Measurements from ENCODE around the gene UQCR10. TPM values are rescaled to one million over a fixed set of nuclear protein-coding genes. Genes with fewer than 3 reads are reported as not detected.

The UQCR10 gene
- total and polyA plus RNA-seq, 9 of the 15 experiments (the other 6 are each of a cell fraction or from before 2014, with no cell fraction given) = 128 to 903 (median 163) TPM

- no peaks in the 10 kb centered on the region for H3K9me1 ChIP-seq (ENCODE audit: control insufficient read depth, insufficient read depth, low read length)
- peaks cover 20 to 27% of the 10 kb centered on the region in 2 experiments for H3K4me1 ChIP-seq (replicated peaks in 1 of 2; ENCODE audit: control insufficient read depth in 2 of 2, insufficient read depth in 2 of 2, low read length in 2 of 2)
- no peak for ATAC-seq
- H3K4me3 ChIP-seq = no peak overlapping the region
- no TSS peak for BruUV-seq (replicated peaks)
- no peak overlapping the region for H3K9ac ChIP-seq (ENCODE audit: insufficient read depth in 1 of 2, low read depth in 2 of 2, low read length in 2 of 2)
- no peaks in the 10 kb centered on the region for H3K27me3 ChIP-seq (ENCODE audit: control insufficient read depth in 2 of 2, insufficient read depth in 2 of 2, low read length in 2 of 2)
- intact Hi-C loops (cut with micrococcal nuclease) (no loop called here), in situ Hi-C loops (cut with MboI) (no loop called here)
- no peaks in the 10 kb centered on the region for H3K79me2 ChIP-seq (ENCODE audit: control insufficient read depth, insufficient read depth, low read length)
- no peak overlapping the region for H2AFZ ChIP-seq (ENCODE audit: low read depth, low read length)
- ChIA-PET POLR2A (no interaction called here), CTCF (ENCODE audit: low intra/inter-chr PET ratio) (no interaction called here)
- no peaks in the 10 kb centered on the region for H4K20me1 ChIP-seq (replicated peaks; ENCODE audit: control insufficient read depth, insufficient read depth, low read length)
- H3K36me3 ChIP-seq (ENCODE audit: control insufficient read depth, insufficient read depth, low read length) = peaks cover 82% of the 10 kb centered on the region
- TF ChIP-seq ZFP30 (CRISPR knock-in tag; IDR thresholded peaks at IDR 0.05; ENCODE audit: borderline replicate concordance) (no peak), RBM25 (IDR thresholded peaks at IDR 0.05; ENCODE audit: low read depth, low read length, severe bottlenecking) (peak; percentile 76), ZFP36 (IDR thresholded peaks at IDR 0.05; ENCODE audit: low read depth, low read length, partially characterized antibody) (peak; percentile 55)
- TF ChIP-seq, protein P1, sequence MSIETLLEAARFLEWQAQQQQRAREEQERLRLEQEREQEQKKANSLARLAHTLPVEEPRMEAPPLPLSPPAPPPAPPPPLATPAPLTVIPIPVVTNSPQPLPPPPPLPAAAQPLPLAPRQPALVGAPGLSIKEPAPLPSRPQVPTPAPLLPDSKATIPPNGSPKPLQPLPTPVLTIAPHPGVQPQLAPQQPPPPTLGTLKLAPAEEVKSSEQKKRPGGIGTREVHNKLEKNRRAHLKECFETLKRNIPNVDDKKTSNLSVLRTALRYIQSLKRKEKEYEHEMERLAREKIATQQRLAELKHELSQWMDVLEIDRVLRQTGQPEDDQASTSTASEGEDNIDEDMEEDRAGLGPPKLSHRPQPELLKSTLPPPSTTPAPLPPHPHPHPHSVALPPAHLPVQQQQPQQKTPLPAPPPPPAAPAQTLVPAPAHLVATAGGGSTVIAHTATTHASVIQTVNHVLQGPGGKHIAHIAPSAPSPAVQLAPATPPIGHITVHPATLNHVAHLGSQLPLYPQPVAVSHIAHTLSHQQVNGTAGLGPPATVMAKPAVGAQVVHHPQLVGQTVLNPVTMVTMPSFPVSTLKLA (conservative IDR thresholded peaks at IDR 0.05) = no peak
- H3K4me2 ChIP-seq (ENCODE audit: insufficient read depth, low read length) = no peak overlapping the region
- FAIRE-seq = no peak
- no peaks in the 10 kb centered on the region for H3K9me3 ChIP-seq (replicated peaks; ENCODE audit: control insufficient read depth, insufficient read depth, low read depth, low read length)
- H3K27ac ChIP-seq (ENCODE audit: extremely low read depth, low read depth, low read length) = no peak overlapping the region
- no peak for DNase-seq (ENCODE audit: extremely low read depth in 1 of 4, low spot score in 3 of 4)
- WGBS (ENCODE audit: insufficient coverage, low coverage, missing lambda C conversion rate) = 100% methylated on average over 2 of the region's 2 CpGs
Measured at GRCh38 chr22:29803190-29803589, 36.0 kb downstream of the UQCR10 start.
